DOHH2 (cell line): ENCODE results near the gene GMPR2.

Experiments
- CTCF ChIP-seq: fragments of 200-600 bp; sonication (generic); IDR thresholded peaks from one replicate; pipeline ENCODE4 v1.5.1; 2014; ENCODE audit warnings: antibody characterized with exemption, mild to moderate bottlenecking, low read depth, low read length; ENCODE audit not compliant: poor library complexity, severe bottlenecking
- EZH2phosphoT487 ChIP-seq: fragments of 200-600 bp; sonication (generic); IDR thresholded peaks from 2 replicates; pipeline ENCODE4 v1.6.1; 2017; ENCODE audit warnings: borderline replicate concordance, mild to moderate bottlenecking, antibody characterized with exemption, low read length, moderate library complexity, mixed read lengths

GRCh38 chr14:24279301-24280186 is 46.8 kb downstream of the GMPR2 start:
- TF ChIP-seq CTCF = peak; percentile 65
- no peak for TF ChIP-seq EZH2phosphoT487
